GM10266 (cell line): ENCODE measurements around the gene CRTC2.

Experiments used
- DNase-seq: peaks from one replicate; pipeline ENCODE4 v3.0.0; 2012; ENCODE audit errors: extremely low spot score
- TF ChIP-seq, protein P1 (sequence below): IDR thresholded peaks from 2 replicates; pipeline ENCODE4 v1.5.1; 2012; ENCODE audit warnings: mild to moderate bottlenecking, low read depth; ENCODE audit not compliant: control insufficient read depth, insufficient read depth; ENCODE audit errors: missing control alignments

CRTC2 gene

GRCh38 chr1:153932156-153933131 lies 26.0 kb downstream of the CRTC2 start:
- DNase-seq = no peak

GRCh38 chr1:153929981-153930948 lies 28.1 kb downstream of the CRTC2 start:
- no peak for DNase-seq
- TF ChIP-seq, protein P1, sequence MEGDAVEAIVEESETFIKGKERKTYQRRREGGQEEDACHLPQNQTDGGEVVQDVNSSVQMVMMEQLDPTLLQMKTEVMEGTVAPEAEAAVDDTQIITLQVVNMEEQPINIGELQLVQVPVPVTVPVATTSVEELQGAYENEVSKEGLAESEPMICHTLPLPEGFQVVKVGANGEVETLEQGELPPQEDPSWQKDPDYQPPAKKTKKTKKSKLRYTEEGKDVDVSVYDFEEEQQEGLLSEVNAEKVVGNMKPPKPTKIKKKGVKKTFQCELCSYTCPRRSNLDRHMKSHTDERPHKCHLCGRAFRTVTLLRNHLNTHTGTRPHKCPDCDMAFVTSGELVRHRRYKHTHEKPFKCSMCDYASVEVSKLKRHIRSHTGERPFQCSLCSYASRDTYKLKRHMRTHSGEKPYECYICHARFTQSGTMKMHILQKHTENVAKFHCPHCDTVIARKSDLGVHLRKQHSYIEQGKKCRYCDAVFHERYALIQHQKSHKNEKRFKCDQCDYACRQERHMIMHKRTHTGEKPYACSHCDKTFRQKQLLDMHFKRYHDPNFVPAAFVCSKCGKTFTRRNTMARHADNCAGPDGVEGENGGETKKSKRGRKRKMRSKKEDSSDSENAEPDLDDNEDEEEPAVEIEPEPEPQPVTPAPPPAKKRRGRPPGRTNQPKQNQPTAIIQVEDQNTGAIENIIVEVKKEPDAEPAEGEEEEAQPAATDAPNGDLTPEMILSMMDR = no peak

More at GRCh38 chr1:153932156-153933131, 26.0 kb downstream of the CRTC2 start:
- TF ChIP-seq, protein P1 = no peak

- TF ChIP-seq, protein P1 = no peak
- no peak for DNase-seq
Observed at GRCh38 chr1:153929426-153929825, 29.0 kb downstream of the CRTC2 start.

- DNase-seq = no peak
- TF ChIP-seq, protein P1 = no peak
Observed at GRCh38 chr1:153928791-153929341, 29.5 kb downstream of the CRTC2 start.

GRCh38 chr1:153928245-153928644 lies 30.2 kb downstream of the CRTC2 start:
- TF ChIP-seq, protein P1 = no peak
- DNase-seq = no peak

DNA sequence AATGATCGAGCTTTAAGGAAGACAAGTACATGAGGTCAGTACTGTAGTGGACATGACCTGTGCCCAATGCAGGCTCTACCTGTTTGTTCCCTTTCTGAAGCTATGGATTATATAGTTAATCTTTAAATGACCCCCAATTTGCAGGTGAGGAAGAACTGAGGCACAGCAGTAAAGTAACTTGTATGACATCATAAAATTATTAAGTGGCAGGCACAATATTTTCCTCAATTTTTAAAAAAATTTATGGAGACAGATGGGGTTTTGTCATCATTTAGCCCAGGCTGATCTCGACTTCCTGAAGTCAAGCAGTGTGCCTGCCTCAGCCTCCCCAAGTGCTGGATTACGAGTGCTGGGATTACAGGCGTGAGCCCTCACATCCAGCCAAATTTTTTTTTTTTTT lies 32.0 kb downstream of the CRTC2 start:
- TF ChIP-seq, protein P1 = no peak
- DNase-seq = no peak
